Activated T-helper 17 cell treated with anti-CD3 and anti-CD28 coated beads, Interleukin-2, amount 50 U/mL, for 72 hours (primary cell): ENCODE results near the gene TSFM. TPM values are rescaled to one million over a fixed set of nuclear protein-coding genes. Genes with fewer than 3 reads are reported as not detected.

Experiments used
- ATAC-seq: fragments of 150-1000 bp; cut with Tn5 transposase; replicated peaks from 2 replicates; pipeline ENCODE4 v1.10.0; 2021; ENCODE audit warnings: mild to moderate bottlenecking, moderate library complexity
- H3K27ac Mint-ChIP-seq: one replicate; pipeline ENCODE4 v1.8.0; 2022; ENCODE audit warnings: mixed read lengths
- H3K27me3 Mint-ChIP-seq: one replicate; pipeline ENCODE4 v1.8.0; 2022; ENCODE audit warnings: mixed read lengths
- H3K36me3 Mint-ChIP-seq: one replicate; pipeline ENCODE4 v1.8.0; 2022; ENCODE audit warnings: low read depth, mild to moderate bottlenecking, mixed read lengths
- H3K4me1 Mint-ChIP-seq: one replicate; pipeline ENCODE4 v1.8.0; 2022; ENCODE audit warnings: mixed read lengths
- H3K4me3 Mint-ChIP-seq: one replicate; pipeline ENCODE4 v1.8.0; 2022; ENCODE audit warnings: mild to moderate bottlenecking, mixed read lengths
- H3K9me3 Mint-ChIP-seq: one replicate; pipeline ENCODE4 v1.8.0; 2022; ENCODE audit warnings: mixed read lengths
- total RNA-seq, 2 donors: library from RNA; stranded (reverse); gene quantifications; one replicate each; pipeline ENCODE4 v1.2.3, GENCODE V29; 2022

TSFM gene
- total RNA-seq, 2 donors from 2014 or later, result 30.7 to 63.8 TPM

GRCh38 chr12:57800965-57801364 lies 18.4 kb downstream of the TSFM start:
- Mint-ChIP-seq H3K9me3 (no peaks in the 10 kb centered on the region), H3K27me3 (no peaks in the 10 kb centered on the region), H3K36me3 (peaks cover 51% of the 10 kb centered on the region), H3K4me3 (no peak overlapping the region), H3K27ac (no peak overlapping the region), H3K4me1 (peaks cover 7% of the 10 kb centered on the region)
- no peak for ATAC-seq

GRCh38 chr12:57802607-57803006 lies 20.0 kb downstream of the TSFM start:
- Mint-ChIP-seq H3K4me1 (peaks cover 5% of the 10 kb centered on the region), H3K27ac (peak overlapping the region; percentile 66), H3K36me3 (peaks cover 35% of the 10 kb centered on the region), H3K27me3 (no peaks in the 10 kb centered on the region), H3K9me3 (no peaks in the 10 kb centered on the region), H3K4me3 (no peak overlapping the region)
- ATAC-seq, result peak; percentile 23

GRCh38 chr12:57803319-57803893 lies 20.8 kb downstream of the TSFM start:
- H3K36me3 Mint-ChIP-seq, result peaks cover 28% of the 10 kb centered on the region
- H3K9me3 Mint-ChIP-seq, result no peaks in the 10 kb centered on the region
- no peaks in the 10 kb centered on the region for H3K27me3 Mint-ChIP-seq
- no peak overlapping the region for H3K4me3 Mint-ChIP-seq
- ATAC-seq, result peak; percentile 29
- peaks cover 5% of the 10 kb centered on the region for H3K4me1 Mint-ChIP-seq
- no peak overlapping the region for H3K27ac Mint-ChIP-seq

- Mint-ChIP-seq H3K36me3 (peaks cover 8% of the 10 kb centered on the region), H3K27ac (no peak overlapping the region), H3K4me1 (no peaks in the 10 kb centered on the region), H3K27me3 (no peaks in the 10 kb centered on the region), H3K4me3 (no peak overlapping the region), H3K9me3 (no peaks in the 10 kb centered on the region)
- no peak for ATAC-seq
Observed at GRCh38 chr12:57806677-57807076, 24.1 kb downstream of the TSFM start.

GRCh38 chr12:57807285-57807684 lies 24.7 kb downstream of the TSFM start:
- Mint-ChIP-seq H3K9me3 (no peaks in the 10 kb centered on the region), H3K27ac (no peak overlapping the region), H3K27me3 (no peaks in the 10 kb centered on the region), H3K4me1 (no peaks in the 10 kb centered on the region), H3K36me3 (peaks cover 5% of the 10 kb centered on the region), H3K4me3 (no peak overlapping the region)
- no peak for ATAC-seq

- H3K4me3 Mint-ChIP-seq, result no peak overlapping the region
- H3K27ac Mint-ChIP-seq, result peak overlapping the region; percentile 20
- H3K36me3 Mint-ChIP-seq, result no peaks in the 10 kb centered on the region
- H3K4me1 Mint-ChIP-seq, result no peaks in the 10 kb centered on the region
- no peaks in the 10 kb centered on the region for H3K9me3 Mint-ChIP-seq
- no peak for ATAC-seq
- no peaks in the 10 kb centered on the region for H3K27me3 Mint-ChIP-seq
Observed at GRCh38 chr12:57808351-57808750, 25.8 kb downstream of the TSFM start.

GRCh38 chr12:57809425-57809824 lies 26.8 kb downstream of the TSFM start:
- no peak overlapping the region for H3K4me3 Mint-ChIP-seq
- no peak for ATAC-seq

GRCh38 chr12:57810450-57810849 lies 27.9 kb downstream of the TSFM start:
- Mint-ChIP-seq H3K27ac (no peak overlapping the region), H3K4me1 (no peaks in the 10 kb centered on the region), H3K36me3 (no peaks in the 10 kb centered on the region), H3K9me3 (no peaks in the 10 kb centered on the region), H3K4me3 (no peak overlapping the region), H3K27me3 (no peaks in the 10 kb centered on the region)
- ATAC-seq, result no peak

More at GRCh38 chr12:57809425-57809824, 26.8 kb downstream of the TSFM start:
- Mint-ChIP-seq H3K9me3 (no peaks in the 10 kb centered on the region), H3K27me3 (no peaks in the 10 kb centered on the region), H3K4me1 (no peaks in the 10 kb centered on the region), H3K27ac (no peak overlapping the region), H3K36me3 (no peaks in the 10 kb centered on the region)

- no peak for ATAC-seq
- H3K4me1 Mint-ChIP-seq, result no peaks in the 10 kb centered on the region
- no peaks in the 10 kb centered on the region for H3K27me3 Mint-ChIP-seq
- H3K4me3 Mint-ChIP-seq, result no peak overlapping the region
- no peaks in the 10 kb centered on the region for H3K36me3 Mint-ChIP-seq
- no peaks in the 10 kb centered on the region for H3K9me3 Mint-ChIP-seq
- peak overlapping the region; percentile 10 for H3K27ac Mint-ChIP-seq
Observed at GRCh38 chr12:57811028-57811755, 28.6 kb downstream of the TSFM start.

GRCh38 chr12:57813111-57813970 lies 30.8 kb downstream of the TSFM start:
- H3K27ac Mint-ChIP-seq, result no peak overlapping the region
- no peak for ATAC-seq
- peaks cover under 1% of the 10 kb centered on the region for H3K36me3 Mint-ChIP-seq
- no peak overlapping the region for H3K4me3 Mint-ChIP-seq
- peaks cover under 1% of the 10 kb centered on the region for H3K4me1 Mint-ChIP-seq
- H3K27me3 Mint-ChIP-seq, result no peaks in the 10 kb centered on the region
- H3K9me3 Mint-ChIP-seq, result no peaks in the 10 kb centered on the region

- no peaks in the 10 kb centered on the region for H3K27me3 Mint-ChIP-seq
- ATAC-seq, result no peak
- peaks cover 5% of the 10 kb centered on the region for H3K4me1 Mint-ChIP-seq
- no peak overlapping the region for H3K4me3 Mint-ChIP-seq
- H3K9me3 Mint-ChIP-seq, result no peaks in the 10 kb centered on the region
- H3K27ac Mint-ChIP-seq, result peak overlapping the region; percentile 35
- H3K36me3 Mint-ChIP-seq, result peaks cover 9% of the 10 kb centered on the region
Observed at GRCh38 chr12:57813971-57814772, 31.6 kb downstream of the TSFM start.

- Mint-ChIP-seq H3K36me3 (peaks cover 12% of the 10 kb centered on the region), H3K27me3 (no peaks in the 10 kb centered on the region), H3K4me3 (no peak overlapping the region), H3K9me3 (no peaks in the 10 kb centered on the region), H3K4me1 (peaks cover 5% of the 10 kb centered on the region), H3K27ac (no peak overlapping the region)
- no peak for ATAC-seq
Observed at GRCh38 chr12:57815177-57816000, 32.8 kb downstream of the TSFM start.

GRCh38 chr12:57816001-57816854 lies 33.6 kb downstream of the TSFM start:
- Mint-ChIP-seq H3K36me3 (peaks cover 19% of the 10 kb centered on the region), H3K4me3 (no peak overlapping the region), H3K27ac (no peak overlapping the region), H3K4me1 (peaks cover 5% of the 10 kb centered on the region), H3K27me3 (no peaks in the 10 kb centered on the region), H3K9me3 (no peaks in the 10 kb centered on the region)
- no peak for ATAC-seq
